ENCODE measurements around the gene RPS25. TPM values are rescaled to one million over a fixed set of nuclear protein-coding genes. Genes with fewer than 3 reads are reported as not detected.

Gene RPS25
- total RNA-seq, 1 experiment from 2014 or later: 1,083 TPM

- TF ChIP-seq SIN3A (IDR thresholded peaks at IDR 0.05; ENCODE audit: borderline replicate concordance, insufficient read depth, low read depth, low read length) (no peak), REST (IDR thresholded peaks at IDR 0.05; ENCODE audit: insufficient read depth in 1 of 2, low read depth in 2 of 2, low read length in 1 of 2) (no peak), TCF7L2 (IDR thresholded peaks at IDR 0.05; ENCODE audit: low read depth, low read length) (no peak), POLR2AphosphoS5 (IDR thresholded peaks at IDR 0.05; ENCODE audit: low read depth, low read length) (no peak)
- TF ChIP-seq, protein P1, sequence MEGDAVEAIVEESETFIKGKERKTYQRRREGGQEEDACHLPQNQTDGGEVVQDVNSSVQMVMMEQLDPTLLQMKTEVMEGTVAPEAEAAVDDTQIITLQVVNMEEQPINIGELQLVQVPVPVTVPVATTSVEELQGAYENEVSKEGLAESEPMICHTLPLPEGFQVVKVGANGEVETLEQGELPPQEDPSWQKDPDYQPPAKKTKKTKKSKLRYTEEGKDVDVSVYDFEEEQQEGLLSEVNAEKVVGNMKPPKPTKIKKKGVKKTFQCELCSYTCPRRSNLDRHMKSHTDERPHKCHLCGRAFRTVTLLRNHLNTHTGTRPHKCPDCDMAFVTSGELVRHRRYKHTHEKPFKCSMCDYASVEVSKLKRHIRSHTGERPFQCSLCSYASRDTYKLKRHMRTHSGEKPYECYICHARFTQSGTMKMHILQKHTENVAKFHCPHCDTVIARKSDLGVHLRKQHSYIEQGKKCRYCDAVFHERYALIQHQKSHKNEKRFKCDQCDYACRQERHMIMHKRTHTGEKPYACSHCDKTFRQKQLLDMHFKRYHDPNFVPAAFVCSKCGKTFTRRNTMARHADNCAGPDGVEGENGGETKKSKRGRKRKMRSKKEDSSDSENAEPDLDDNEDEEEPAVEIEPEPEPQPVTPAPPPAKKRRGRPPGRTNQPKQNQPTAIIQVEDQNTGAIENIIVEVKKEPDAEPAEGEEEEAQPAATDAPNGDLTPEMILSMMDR (IDR thresholded peaks at IDR 0.05): no peak
- Histone ChIP-seq H3K27me3 (ENCODE audit: control insufficient read depth, insufficient read depth, low read length) (no peaks in the 10 kb centered on the region), H3K36me3 (ENCODE audit: control insufficient read depth, insufficient read depth, low read length) (peaks cover 14% of the 10 kb centered on the region), H3K9me3 (ENCODE audit: control insufficient read depth, insufficient read depth, low read depth, low read length) (no peaks in the 10 kb centered on the region), H3K4me1 (ENCODE audit: control insufficient read depth, insufficient read depth, low read length) (peaks cover 16% of the 10 kb centered on the region), H3K27ac (ENCODE audit: low read length) (no peak overlapping the region), H3K4me3 (ENCODE audit: low read depth in 2 of 2, low read length in 2 of 2) (no peak overlapping the region)
- CTCF ChIA-PET: interaction anchor here (0.6 kb wide), 1 partner anchor 337 kb away, joined by 25 read pairs; no protein-coding TSS in a partner anchor
- intact Hi-C loops (cut with micrococcal nuclease; ENCODE audit: unreplicated experiment): no loop called here
- in situ Hi-C loops (cut with HindIII; ENCODE audit: low pct_unique_long_range_greater_than_20kb, low sequenced_read_pairs): no loop called here
- ATAC-seq: no peak
- POLR2A ChIA-PET: no interaction called here
- BruUV-seq (replicated peaks): no TSS peak
- no peak for DNase-seq (ENCODE audit: low read depth, low spot score)
Measured at GRCh38 chr11:119000906-119001305, 17.2 kb downstream of the RPS25 start.

DNA sequence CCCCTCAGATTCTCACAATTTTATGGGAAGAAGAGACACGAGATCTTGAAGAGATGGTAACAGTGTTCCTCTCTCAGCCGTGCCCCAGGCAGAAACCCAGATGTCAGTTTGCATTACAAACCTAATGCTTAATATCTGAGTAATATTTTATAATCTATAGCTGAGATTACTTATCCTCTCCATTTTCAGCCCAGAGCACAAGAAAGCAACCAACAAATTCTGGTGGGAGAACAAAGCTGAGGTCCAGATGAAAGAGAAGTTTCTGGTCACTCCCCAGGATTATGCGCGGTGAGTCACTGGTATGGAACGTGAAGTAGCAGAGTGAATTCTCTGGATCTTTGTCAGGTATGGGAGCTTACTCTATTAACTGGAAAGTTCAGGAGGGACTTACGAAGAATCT is 19.3 kb downstream of the RPS25 start:
- ChIA-PET POLR2A (interaction anchor here (0.5 to 0.6 kb wide), 2 partner anchors 19 to 40 kb away, joined by 4 read pairs; no protein-coding TSS in a partner anchor), CTCF (no interaction called here)
- no peaks in the 10 kb centered on the region for H3K9me3 ChIP-seq (ENCODE audit: control insufficient read depth, insufficient read depth, low read depth, low read length)
- TF ChIP-seq, protein P1 (IDR thresholded peaks at IDR 0.05): no peak
- TF ChIP-seq SIN3A (IDR thresholded peaks at IDR 0.05; ENCODE audit: borderline replicate concordance, insufficient read depth, low read depth, low read length): no peak
- peak; percentile 49; the same call in 1 of the 2 replicates for TF ChIP-seq POLR2AphosphoS5 (IDR thresholded peaks at IDR 0.05; ENCODE audit: low read depth, low read length)
- peak; percentile 75 for TF ChIP-seq TCF7L2 (IDR thresholded peaks at IDR 0.05; ENCODE audit: low read depth, low read length)
- no peak for TF ChIP-seq REST (IDR thresholded peaks at IDR 0.05; ENCODE audit: insufficient read depth in 1 of 2, low read depth in 2 of 2, low read length in 1 of 2)
- H3K36me3 ChIP-seq (ENCODE audit: control insufficient read depth, insufficient read depth, low read length): peaks cover 14% of the 10 kb centered on the region
- H3K27ac ChIP-seq (ENCODE audit: low read length): peak overlapping the region; percentile 83
- BruUV-seq (replicated peaks): no TSS peak
- in situ Hi-C loops (cut with HindIII; ENCODE audit: low pct_unique_long_range_greater_than_20kb, low sequenced_read_pairs): no loop called here
- no peaks in the 10 kb centered on the region for H3K27me3 ChIP-seq (ENCODE audit: control insufficient read depth, insufficient read depth, low read length)
- H3K4me3 ChIP-seq (ENCODE audit: low read depth in 2 of 2, low read length in 2 of 2): peak overlapping the region; percentile 75 to 91
- no peak for DNase-seq (ENCODE audit: low read depth, low spot score)
- intact Hi-C loops (cut with micrococcal nuclease; ENCODE audit: unreplicated experiment): no loop called here
- ATAC-seq: peak; percentile 56
- peaks cover 16% of the 10 kb centered on the region for H3K4me1 ChIP-seq (ENCODE audit: control insufficient read depth, insufficient read depth, low read length)

Measured in Panc1 (cell line).